HG02981 (cell line): Measurements from ENCODE around the gene SMAD6.

Source experiments
- ATAC-seq: cut with Tn5 transposase; IDR thresholded peaks from one replicate; pipeline ENCODE4 v1.9.1; 2021; ENCODE audit warnings: mild to moderate bottlenecking, moderate library complexity; ENCODE audit not compliant: unreplicated experiment

SMAD6 gene

GRCh38 chr15:66771351-66771650 lies 69.3 kb downstream of the SMAD6 start:
- no peak for ATAC-seq

GRCh38 chr15:66772604-66773128 lies 70.6 kb downstream of the SMAD6 start:
- ATAC-seq, result no peak

- ATAC-seq, result no peak
Measured at GRCh38 chr15:66773129-66773873, 71.3 kb downstream of the SMAD6 start.

GRCh38 chr15:66774001-66774814 lies 72.2 kb downstream of the SMAD6 start:
- no peak for ATAC-seq

GRCh38 chr15:66775127-66776105 lies 73.4 kb downstream of the SMAD6 start:
- no peak for ATAC-seq

GRCh38 chr15:66777054-66777453 lies 75.0 kb downstream of the SMAD6 start:
- ATAC-seq, result no peak

- ATAC-seq, result no peak
Measured at GRCh38 chr15:66777596-66778313, 75.7 kb downstream of the SMAD6 start.

- no peak for ATAC-seq
Measured at GRCh38 chr15:66778314-66778665, 76.3 kb downstream of the SMAD6 start.

- ATAC-seq, result no peak
Measured at GRCh38 chr15:66778716-66779115, 76.7 kb downstream of the SMAD6 start.

- ATAC-seq, result no peak
Measured at GRCh38 chr15:66779331-66780009, 77.4 kb downstream of the SMAD6 start.

GRCh38 chr15:66780172-66780972 lies 78.3 kb downstream of the SMAD6 start:
- no peak for ATAC-seq

- no peak for ATAC-seq
Measured at GRCh38 chr15:66780973-66781718, 79.1 kb downstream of the SMAD6 start.

- no peak for ATAC-seq
Measured at GRCh38 chr15:66782785-66783184, 80.7 kb downstream of the SMAD6 start.

GRCh38 chr15:66783314-66783713 lies 81.3 kb downstream of the SMAD6 start:
- no peak for ATAC-seq

- no peak for ATAC-seq
Measured at GRCh38 chr15:66783725-66784124, 81.7 kb downstream of the SMAD6 start.

GRCh38 chr15:66784174-66784573 lies 82.1 kb downstream of the SMAD6 start:
- ATAC-seq, result no peak

GRCh38 chr15:66785637-66786036 lies 83.6 kb downstream of the SMAD6 start:
- no peak for ATAC-seq

GRCh38 chr15:66786222-66786621 lies 84.2 kb downstream of the SMAD6 start:
- no peak for ATAC-seq
